ENCODE results near the gene PHF2. TPM values are rescaled to one million over a fixed set of nuclear protein-coding genes. Genes with fewer than 3 reads are reported as not detected.

The PHF2 gene
- total RNA-seq, 2 experiments from 2014 or later = 14.6 to 15.6 TPM

- no peaks in the 10 kb centered on the region for H3K36me3 Mint-ChIP-seq
- no peak for DNase-seq
- H3K9me3 Mint-ChIP-seq = no peaks in the 10 kb centered on the region
- no peaks in the 10 kb centered on the region for H3K27me3 Mint-ChIP-seq
- H3K4me1 Mint-ChIP-seq = peaks cover 10% of the 10 kb centered on the region
- no peak overlapping the region for H3K27ac Mint-ChIP-seq
- no peak overlapping the region for H3K4me3 Mint-ChIP-seq
These were observed 40.9 kb downstream of the PHF2 start for GRCh38 chr9:93617273-93617672.

GRCh38 chr9:93619272-93619775 is 42.9 kb downstream of the PHF2 start:
- Mint-ChIP-seq H3K4me1 (peaks cover 2% of the 10 kb centered on the region), H3K27me3 (no peaks in the 10 kb centered on the region), H3K4me3 (no peak overlapping the region), H3K36me3 (no peaks in the 10 kb centered on the region), H3K27ac (no peak overlapping the region), H3K9me3 (no peaks in the 10 kb centered on the region)
- DNase-seq = no peak

DNA sequence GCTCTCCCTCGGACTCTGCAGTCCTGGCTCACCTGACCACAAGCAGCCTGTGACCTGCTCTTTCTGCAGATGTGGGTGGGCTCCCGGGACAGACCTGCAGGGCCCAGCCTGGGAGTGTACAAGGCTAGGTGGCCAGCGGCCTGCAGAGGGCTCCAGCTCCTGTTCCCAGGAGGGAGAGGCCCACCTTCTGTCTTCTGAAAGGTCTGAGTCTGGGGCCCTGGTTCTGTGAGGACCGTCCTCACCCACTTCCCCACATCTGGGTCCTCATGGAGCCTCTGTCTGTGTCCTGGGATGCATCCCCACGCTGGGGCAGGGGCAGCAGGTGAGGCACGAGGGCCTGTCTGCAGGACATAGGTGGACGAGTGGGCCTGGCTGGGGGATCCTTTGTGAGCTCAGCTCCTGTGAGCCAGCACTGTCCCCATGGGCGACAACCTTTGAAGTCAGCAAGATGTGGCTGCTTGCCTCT is 43.7 kb downstream of the PHF2 start:
- no peak for DNase-seq
- Mint-ChIP-seq H3K4me3 (no peak overlapping the region), H3K4me1 (peaks cover 2% of the 10 kb centered on the region), H3K27me3 (no peaks in the 10 kb centered on the region), H3K9me3 (no peaks in the 10 kb centered on the region), H3K36me3 (no peaks in the 10 kb centered on the region), H3K27ac (no peak overlapping the region)

- H3K4me1 Mint-ChIP-seq = peaks cover 2% of the 10 kb centered on the region
- H3K27me3 Mint-ChIP-seq = no peaks in the 10 kb centered on the region
- peaks cover under 1% of the 10 kb centered on the region for H3K36me3 Mint-ChIP-seq
- no peak overlapping the region for H3K4me3 Mint-ChIP-seq
- H3K9me3 Mint-ChIP-seq = no peaks in the 10 kb centered on the region
- no peak overlapping the region for H3K27ac Mint-ChIP-seq
- DNase-seq = no peak
These were observed 44.8 kb downstream of the PHF2 start for GRCh38 chr9:93620881-93621820.

- Mint-ChIP-seq H3K9me3 (no peaks in the 10 kb centered on the region), H3K27ac (no peak overlapping the region)
These were observed 45.5 kb downstream of the PHF2 start for GRCh38 chr9:93621922-93622321.

GRCh38 chr9:93622691-93623090 is 46.3 kb downstream of the PHF2 start:
- Mint-ChIP-seq H3K9me3 (peaks cover 4% of the 10 kb centered on the region), H3K4me1 (peaks cover 2% of the 10 kb centered on the region), H3K4me3 (no peak overlapping the region), H3K27ac (no peak overlapping the region), H3K27me3 (no peaks in the 10 kb centered on the region), H3K36me3 (peaks cover 6% of the 10 kb centered on the region)
- no peak for DNase-seq

More at GRCh38 chr9:93621922-93622321, 45.5 kb downstream of the PHF2 start:
- peaks cover 2% of the 10 kb centered on the region for H3K36me3 Mint-ChIP-seq
- no peak overlapping the region for H3K4me3 Mint-ChIP-seq
- peaks cover 2% of the 10 kb centered on the region for H3K4me1 Mint-ChIP-seq
- no peak for DNase-seq
- no peaks in the 10 kb centered on the region for H3K27me3 Mint-ChIP-seq

- Mint-ChIP-seq H3K4me3 (no peak overlapping the region), H3K9me3 (peaks cover 10% of the 10 kb centered on the region), H3K4me1 (no peaks in the 10 kb centered on the region), H3K36me3 (peaks cover 14% of the 10 kb centered on the region), H3K27ac (no peak overlapping the region), H3K27me3 (no peaks in the 10 kb centered on the region)
- DNase-seq = no peak
These were observed 47.4 kb downstream of the PHF2 start for GRCh38 chr9:93623753-93624152.

GRCh38 chr9:93624431-93624834 is 48.0 kb downstream of the PHF2 start:
- no peak for DNase-seq
- H3K36me3 Mint-ChIP-seq = peaks cover 14% of the 10 kb centered on the region
- H3K9me3 Mint-ChIP-seq = peaks cover 10% of the 10 kb centered on the region

DNA sequence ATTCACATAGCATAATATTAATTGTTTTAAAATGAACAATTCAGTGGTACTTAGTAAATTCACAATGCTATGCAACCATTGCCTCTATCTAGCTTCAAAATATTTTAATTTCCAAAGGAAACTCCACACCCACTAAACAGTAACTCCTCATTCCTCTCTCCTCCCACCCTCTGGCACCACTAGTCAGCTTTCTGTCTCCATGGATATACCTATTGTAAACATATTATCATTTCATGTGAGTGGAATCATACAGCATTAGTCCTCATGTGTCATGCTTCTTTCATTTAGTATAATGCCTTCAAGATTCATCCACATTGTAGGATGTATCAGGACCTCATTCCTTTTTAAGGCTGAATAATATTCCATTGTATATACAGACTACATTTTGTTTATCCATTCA is 48.6 kb downstream of the PHF2 start:
- Mint-ChIP-seq H3K27me3 (no peaks in the 10 kb centered on the region), H3K36me3 (peaks cover 17% of the 10 kb centered on the region), H3K4me3 (no peak overlapping the region), H3K4me1 (no peaks in the 10 kb centered on the region), H3K9me3 (peaks cover 10% of the 10 kb centered on the region), H3K27ac (no peak overlapping the region)
- DNase-seq = no peak

More at GRCh38 chr9:93624431-93624834, 48.0 kb downstream of the PHF2 start:
- no peak overlapping the region for H3K27ac Mint-ChIP-seq
- H3K4me3 Mint-ChIP-seq = no peak overlapping the region
- no peaks in the 10 kb centered on the region for H3K4me1 Mint-ChIP-seq
- H3K27me3 Mint-ChIP-seq = no peaks in the 10 kb centered on the region

GRCh38 chr9:93629920-93630319 is 53.5 kb downstream of the PHF2 start:
- peaks cover 10% of the 10 kb centered on the region for H3K9me3 Mint-ChIP-seq
- H3K4me1 Mint-ChIP-seq = no peaks in the 10 kb centered on the region
- no peaks in the 10 kb centered on the region for H3K27me3 Mint-ChIP-seq
- H3K36me3 Mint-ChIP-seq = peaks cover 17% of the 10 kb centered on the region
- no peak overlapping the region for H3K27ac Mint-ChIP-seq
- H3K4me3 Mint-ChIP-seq = no peak overlapping the region
- DNase-seq = no peak

GRCh38 chr9:93630806-93631411 is 54.5 kb downstream of the PHF2 start:
- no peak overlapping the region for H3K27ac Mint-ChIP-seq
- peaks cover 13% of the 10 kb centered on the region for H3K9me3 Mint-ChIP-seq
- peaks cover 24% of the 10 kb centered on the region for H3K36me3 Mint-ChIP-seq
- no peak overlapping the region for H3K4me3 Mint-ChIP-seq
- DNase-seq = no peak
- H3K27me3 Mint-ChIP-seq = no peaks in the 10 kb centered on the region
- no peaks in the 10 kb centered on the region for H3K4me1 Mint-ChIP-seq

GRCh38 chr9:93633492-93634221 is 57.3 kb downstream of the PHF2 start:
- no peak overlapping the region for H3K27ac Mint-ChIP-seq
- no peaks in the 10 kb centered on the region for H3K4me1 Mint-ChIP-seq
- H3K4me3 Mint-ChIP-seq = no peak overlapping the region
- no peaks in the 10 kb centered on the region for H3K27me3 Mint-ChIP-seq
- peaks cover 16% of the 10 kb centered on the region for H3K9me3 Mint-ChIP-seq
- DNase-seq = no peak
- peaks cover 37% of the 10 kb centered on the region for H3K36me3 Mint-ChIP-seq

DNA sequence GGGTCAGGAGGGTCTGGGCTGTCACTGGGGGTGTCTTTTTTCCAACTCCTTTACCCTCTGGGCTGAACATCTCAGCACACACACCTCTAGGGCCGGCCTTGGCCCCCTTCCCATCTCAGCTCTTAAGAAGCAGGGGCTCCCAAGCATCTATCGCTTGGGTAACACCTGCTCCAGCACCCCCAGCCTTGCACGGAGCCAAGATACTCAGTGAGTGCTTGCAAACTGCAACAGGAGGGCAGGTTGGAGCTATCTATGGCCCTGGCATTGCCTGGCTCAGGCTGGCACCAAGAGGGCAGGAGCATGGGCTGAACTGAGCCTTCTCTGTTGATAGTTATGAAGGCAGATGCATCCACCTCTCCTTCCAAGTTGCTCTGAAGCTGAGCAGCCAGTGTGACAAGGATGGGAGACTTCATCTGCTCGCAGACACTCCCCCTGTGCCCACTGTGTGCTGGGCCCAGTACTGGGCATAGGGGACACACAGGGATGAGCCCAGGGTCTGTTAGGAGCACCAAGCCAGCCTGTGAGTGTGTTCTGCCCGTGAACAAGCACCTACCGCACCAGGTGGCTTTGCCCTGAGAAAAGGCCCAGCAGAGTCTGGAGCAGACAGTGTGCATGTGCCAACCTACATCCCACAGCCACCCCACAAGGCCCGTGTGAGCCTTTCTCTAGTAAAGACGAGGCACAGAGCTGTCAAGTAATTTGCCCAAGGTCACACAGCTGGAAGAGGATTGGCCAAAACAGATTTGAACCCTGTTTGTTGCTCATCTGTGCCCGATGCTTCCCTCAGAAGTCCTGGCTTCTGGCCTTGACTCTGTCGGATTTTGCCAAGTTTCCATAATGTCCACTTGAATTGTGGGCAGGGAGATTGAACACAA is 58.2 kb downstream of the PHF2 start:
- no peak for DNase-seq
- H3K36me3 Mint-ChIP-seq = peaks cover 43% of the 10 kb centered on the region
- no peak overlapping the region for H3K27ac Mint-ChIP-seq
- H3K27me3 Mint-ChIP-seq = no peaks in the 10 kb centered on the region
- H3K9me3 Mint-ChIP-seq = peaks cover 16% of the 10 kb centered on the region
- no peak overlapping the region for H3K4me3 Mint-ChIP-seq
- H3K4me1 Mint-ChIP-seq = peaks cover 2% of the 10 kb centered on the region

All from activated naive CD8-positive, alpha-beta T cell treated with anti-CD3 and anti-CD28 coated beads for 36 hours (primary cell).